ENCODE results near the gene TMEM171. TPM values are rescaled to one million over a fixed set of nuclear protein-coding genes. Genes with fewer than 3 reads are reported as not detected.

The TMEM171 gene
- total and polyA plus RNA-seq, 2 donors (not counting 1 experiment from before 2014, with no cell fraction given), result not detected

DNA sequence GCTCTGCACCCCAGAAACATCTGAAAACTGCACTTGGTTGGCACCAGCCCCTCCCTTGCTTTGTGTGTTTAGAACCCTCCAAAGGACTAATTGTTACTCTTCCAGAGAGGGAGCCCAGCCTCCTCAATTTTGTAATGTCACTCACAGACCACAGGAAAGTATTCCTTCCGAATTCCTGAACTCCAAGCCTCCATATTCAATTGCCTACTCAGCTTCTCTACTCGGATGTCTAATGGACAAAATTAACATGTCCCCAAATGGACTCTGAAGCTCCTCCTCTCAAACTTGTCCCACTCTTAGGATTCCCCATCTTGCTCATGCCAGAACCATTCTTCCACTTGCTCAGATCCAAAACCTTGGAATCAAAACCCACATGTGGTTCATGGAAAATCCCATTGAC is 3.9 kb upstream of the TMEM171 start:
- no peak overlapping the region for H2AFZ ChIP-seq (ENCODE audit: insufficient read depth, low read depth, low read length, poor library complexity, severe bottlenecking)
- H3K27me3 ChIP-seq (replicated peaks in 1 of 4; ENCODE audit: control extremely low read depth in 1 of 4, control insufficient read depth in 3 of 4, insufficient read depth in 4 of 4, low read length in 3 of 4), result peaks cover 0 to 29% (median 17%) of the 10 kb centered on the region in 4 experiments
- ATAC-seq (ENCODE audit: low read depth) (no peak), DNase-seq (no peak)
- 75% methylated on average over 2 of the region's 2 CpGs for WGBS (ENCODE audit: insufficient coverage)
- Mint-ChIP-seq H3K27me3 (peaks cover 62% of the 10 kb centered on the region), H3K9me3 (ENCODE audit: insufficient read depth) (peaks cover 3% of the 10 kb centered on the region), H3K4me3 (no peak overlapping the region), H3K27ac (no peak overlapping the region), H3K4me1 (peaks cover 9% of the 10 kb centered on the region)
- no peak overlapping the region for H3K4me3 ChIP-seq (ENCODE audit: control extremely low read depth in 1 of 5, extremely low read depth in 1 of 5, insufficient read depth in 1 of 5, low read depth in 2 of 5, low read length in 4 of 5)
- ChIA-PET CTCF (no interaction called here), POLR2A (no interaction called here)
- TF ChIP-seq EZH2 (IDR thresholded peaks at IDR 0.05; ENCODE audit: borderline replicate concordance, insufficient read depth, low read depth, low read length, poor library complexity, severe bottlenecking), result no peak
- TF ChIP-seq, protein P1, sequence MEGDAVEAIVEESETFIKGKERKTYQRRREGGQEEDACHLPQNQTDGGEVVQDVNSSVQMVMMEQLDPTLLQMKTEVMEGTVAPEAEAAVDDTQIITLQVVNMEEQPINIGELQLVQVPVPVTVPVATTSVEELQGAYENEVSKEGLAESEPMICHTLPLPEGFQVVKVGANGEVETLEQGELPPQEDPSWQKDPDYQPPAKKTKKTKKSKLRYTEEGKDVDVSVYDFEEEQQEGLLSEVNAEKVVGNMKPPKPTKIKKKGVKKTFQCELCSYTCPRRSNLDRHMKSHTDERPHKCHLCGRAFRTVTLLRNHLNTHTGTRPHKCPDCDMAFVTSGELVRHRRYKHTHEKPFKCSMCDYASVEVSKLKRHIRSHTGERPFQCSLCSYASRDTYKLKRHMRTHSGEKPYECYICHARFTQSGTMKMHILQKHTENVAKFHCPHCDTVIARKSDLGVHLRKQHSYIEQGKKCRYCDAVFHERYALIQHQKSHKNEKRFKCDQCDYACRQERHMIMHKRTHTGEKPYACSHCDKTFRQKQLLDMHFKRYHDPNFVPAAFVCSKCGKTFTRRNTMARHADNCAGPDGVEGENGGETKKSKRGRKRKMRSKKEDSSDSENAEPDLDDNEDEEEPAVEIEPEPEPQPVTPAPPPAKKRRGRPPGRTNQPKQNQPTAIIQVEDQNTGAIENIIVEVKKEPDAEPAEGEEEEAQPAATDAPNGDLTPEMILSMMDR (IDR thresholded peaks at IDR 0.05), result no peak
- H3K4me2 ChIP-seq (replicated peaks; ENCODE audit: low read depth, low read length, poor library complexity, severe bottlenecking), result no peak overlapping the region
- H3K4me1 ChIP-seq (ENCODE audit: control insufficient read depth in 2 of 2, insufficient read depth in 2 of 2, low read length in 2 of 2), result no peaks in the 10 kb centered on the region
- no peak overlapping the region for H3K9ac ChIP-seq (ENCODE audit: low read length)
- no peaks in the 10 kb centered on the region for H4K20me1 ChIP-seq (ENCODE audit: control insufficient read depth, insufficient read depth, low read length, poor library complexity, severe bottlenecking)
- no peak overlapping the region for H3K27ac ChIP-seq (ENCODE audit: low read length in 2 of 2)
- intact Hi-C loops (cut with micrococcal nuclease), result no loop called here
- H3K79me2 ChIP-seq (ENCODE audit: control insufficient read depth, insufficient read depth, low read length), result no peaks in the 10 kb centered on the region
- H3K9me3 ChIP-seq (ENCODE audit: control extremely low read depth in 1 of 3, control insufficient read depth in 2 of 3, insufficient read depth in 1 of 3, low read length in 2 of 3), result peaks cover 0 to 3% (median 0%) of the 10 kb centered on the region in 3 donors
- no peaks in the 10 kb centered on the region for H3K36me3 ChIP-seq (replicated peaks in 1 of 2; ENCODE audit: control extremely low read depth in 1 of 2, control insufficient read depth in 1 of 2, extremely low read depth in 1 of 2, insufficient read depth in 2 of 2, low read length in 1 of 2)

DNA sequence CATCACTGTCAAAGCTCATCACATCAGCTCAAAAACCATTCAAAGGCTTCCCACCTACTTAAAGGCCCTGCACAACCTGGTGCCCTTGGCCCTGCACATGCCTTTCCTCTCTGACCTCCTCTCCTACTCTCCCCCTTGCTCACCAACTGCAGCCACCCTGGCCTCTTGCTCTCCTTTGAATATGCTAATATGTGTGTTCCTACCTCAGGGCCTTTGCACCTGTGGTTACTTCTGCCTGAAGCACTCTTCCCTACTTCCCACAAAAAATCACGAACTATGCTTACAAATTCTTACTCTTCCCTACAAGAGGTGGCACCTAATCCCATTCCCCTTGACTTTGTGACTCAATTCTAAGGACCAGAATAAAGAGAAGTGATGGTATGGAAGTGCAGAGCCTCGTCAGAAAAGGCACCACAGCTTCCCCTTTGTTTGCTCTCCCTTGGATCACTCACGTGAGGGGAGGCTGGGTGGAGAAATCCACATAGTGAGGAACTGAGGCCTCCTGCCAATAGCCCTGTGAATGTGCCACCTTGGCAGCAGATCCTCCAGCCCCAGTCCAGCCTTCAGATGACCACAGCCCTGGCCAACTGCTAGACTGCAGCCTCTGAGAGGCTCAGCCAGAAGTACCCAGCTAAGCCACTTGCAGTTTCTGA is 3.2 kb upstream of the TMEM171 start:
- POLR2A ChIA-PET, result no interaction called here
- H3K27me3 Mint-ChIP-seq, result peaks cover 62% of the 10 kb centered on the region
- peaks cover 9% of the 10 kb centered on the region for H3K4me1 Mint-ChIP-seq

More for the DNA sequence above, 3.2 kb upstream of the TMEM171 start:
- DNase-seq (no peak), ATAC-seq (ENCODE audit: low read depth) (no peak)
- CTCF ChIA-PET, result no interaction called here
- Histone ChIP-seq H3K4me2 (replicated peaks; ENCODE audit: low read depth, low read length, poor library complexity, severe bottlenecking) (no peak overlapping the region), H3K4me1 (ENCODE audit: control insufficient read depth in 2 of 2, insufficient read depth in 2 of 2, low read length in 2 of 2) (no peaks in the 10 kb centered on the region), H3K27me3 (replicated peaks in 1 of 4; ENCODE audit: control extremely low read depth in 1 of 4, control insufficient read depth in 3 of 4, insufficient read depth in 4 of 4, low read length in 3 of 4) (peaks cover 0 to 35% (median 18%) of the 10 kb centered on the region in 4 experiments), H3K79me2 (ENCODE audit: control insufficient read depth, insufficient read depth, low read length) (no peaks in the 10 kb centered on the region), H3K9me3 (ENCODE audit: control extremely low read depth in 1 of 3, control insufficient read depth in 2 of 3, insufficient read depth in 1 of 3, low read length in 2 of 3) (peaks cover 0 to 3% (median 0%) of the 10 kb centered on the region in 3 donors), H4K20me1 (ENCODE audit: control insufficient read depth, insufficient read depth, low read length, poor library complexity, severe bottlenecking) (no peaks in the 10 kb centered on the region), H3K9ac (ENCODE audit: low read length) (no peak overlapping the region), H3K36me3 (replicated peaks in 1 of 2; ENCODE audit: control extremely low read depth in 1 of 2, control insufficient read depth in 1 of 2, extremely low read depth in 1 of 2, insufficient read depth in 2 of 2, low read length in 1 of 2) (no peaks in the 10 kb centered on the region), H3K27ac (ENCODE audit: low read length in 2 of 2) (no peak overlapping the region), H2AFZ (ENCODE audit: insufficient read depth, low read depth, low read length, poor library complexity, severe bottlenecking) (no peak overlapping the region), H3K4me3 (ENCODE audit: control extremely low read depth in 1 of 5, extremely low read depth in 1 of 5, insufficient read depth in 1 of 5, low read depth in 2 of 5, low read length in 4 of 5) (no peak overlapping the region)
- no peak overlapping the region for H3K27ac Mint-ChIP-seq
- H3K4me3 Mint-ChIP-seq, result no peak overlapping the region
- H3K9me3 Mint-ChIP-seq (ENCODE audit: insufficient read depth), result peaks cover 3% of the 10 kb centered on the region
- intact Hi-C loops (cut with micrococcal nuclease), result no loop called here
- no CpG with 5 or more reads among the region's 3 CpGs for WGBS (ENCODE audit: insufficient coverage)
- TF ChIP-seq EZH2 (IDR thresholded peaks at IDR 0.05; ENCODE audit: borderline replicate concordance, insufficient read depth, low read depth, low read length, poor library complexity, severe bottlenecking), result no peak
- TF ChIP-seq, protein P1 (IDR thresholded peaks at IDR 0.05), result no peak

All from B cell (primary cell).